Measurements from ENCODE around the gene HHAT. TPM values are rescaled to one million over a fixed set of nuclear protein-coding genes. Genes with fewer than 3 reads are reported as not detected.

HHAT gene
- total RNA-seq, 1 experiment from 2014 or later, result 4.6 TPM

- no peak for TF ChIP-seq CTCF (IDR thresholded peaks at IDR 0.05; ENCODE audit: unreplicated experiment)
- ChIA-PET CTCF (interaction anchor here (0.6 to 15.8 kb wide), 10 partner anchors 10 to 1105 kb away, joined by 3 to 216 read pairs (median 4); no protein-coding TSS in a partner anchor), POLR2A (interaction anchor here (0.6 to 5.0 kb wide), 5 partner anchors 10 to 75 kb away, joined by 3 to 31 read pairs (median 3); partner anchors contain the start of gene HHAT)
- DNase-seq (ENCODE audit: unreplicated experiment), result peak; percentile 33
- Mint-ChIP-seq H3K27ac (ENCODE audit: low read depth, unreplicated experiment) (no peak overlapping the region), H3K9me3 (ENCODE audit: unreplicated experiment) (no peaks in the 10 kb centered on the region), H3K27me3 (ENCODE audit: insufficient read depth, unreplicated experiment) (no peaks in the 10 kb centered on the region), H3K4me3 (ENCODE audit: unreplicated experiment) (no peak overlapping the region), H3K36me3 (ENCODE audit: insufficient read depth, unreplicated experiment) (no peaks in the 10 kb centered on the region), H3K4me1 (ENCODE audit: insufficient read depth, unreplicated experiment) (no peaks in the 10 kb centered on the region)
- no TSS peak for BruUV-seq (replicated peaks)
- intact Hi-C loops (cut with micrococcal nuclease), result no loop called here
Measured at GRCh38 chr1:210342986-210343780, 14.5 kb downstream of the HHAT start.

GRCh38 chr1:210344706-210345105 lies 16.0 kb downstream of the HHAT start:
- peak; percentile 50 for DNase-seq (ENCODE audit: unreplicated experiment)

GRCh38 chr1:210347112-210347511 lies 18.4 kb downstream of the HHAT start:
- ChIA-PET CTCF (interaction anchor here (0.7 to 7.4 kb wide), 3 partner anchors 9 to 27 kb away, joined by 5 to 68 read pairs (median 53); no protein-coding TSS in a partner anchor), POLR2A (no interaction called here)
- Mint-ChIP-seq H3K9me3 (ENCODE audit: unreplicated experiment) (no peaks in the 10 kb centered on the region), H3K27ac (ENCODE audit: low read depth, unreplicated experiment) (no peak overlapping the region), H3K4me1 (ENCODE audit: insufficient read depth, unreplicated experiment) (no peaks in the 10 kb centered on the region), H3K36me3 (ENCODE audit: insufficient read depth, unreplicated experiment) (no peaks in the 10 kb centered on the region), H3K4me3 (ENCODE audit: unreplicated experiment) (no peak overlapping the region), H3K27me3 (ENCODE audit: insufficient read depth, unreplicated experiment) (no peaks in the 10 kb centered on the region)
- DNase-seq (ENCODE audit: unreplicated experiment), result no peak
- no TSS peak for BruUV-seq (replicated peaks)
- no peak for TF ChIP-seq CTCF (IDR thresholded peaks at IDR 0.05; ENCODE audit: unreplicated experiment)
- intact Hi-C loops (cut with micrococcal nuclease), result no loop called here

More at GRCh38 chr1:210344706-210345105, 16.0 kb downstream of the HHAT start:
- Mint-ChIP-seq H3K27me3 (ENCODE audit: insufficient read depth, unreplicated experiment) (no peaks in the 10 kb centered on the region), H3K4me3 (ENCODE audit: unreplicated experiment) (no peak overlapping the region), H3K36me3 (ENCODE audit: insufficient read depth, unreplicated experiment) (no peaks in the 10 kb centered on the region), H3K9me3 (ENCODE audit: unreplicated experiment) (no peaks in the 10 kb centered on the region), H3K4me1 (ENCODE audit: insufficient read depth, unreplicated experiment) (no peaks in the 10 kb centered on the region), H3K27ac (ENCODE audit: low read depth, unreplicated experiment) (no peak overlapping the region)
- intact Hi-C loops (cut with micrococcal nuclease), result no loop called here
- BruUV-seq (replicated peaks), result no TSS peak
- POLR2A ChIA-PET, result interaction anchor here (1.5 to 5.0 kb wide), 3 partner anchors 12 to 15 kb away, joined by 4 to 31 read pairs (median 9); partner anchors contain the start of gene HHAT
- TF ChIP-seq CTCF (IDR thresholded peaks at IDR 0.05; ENCODE audit: unreplicated experiment), result no peak
- CTCF ChIA-PET, result interaction anchor here (0.8 to 7.4 kb wide), 9 partner anchors 12 to 55 kb away, joined by 3 to 53 read pairs (median 5); no protein-coding TSS in a partner anchor

- no peak overlapping the region for H3K4me3 Mint-ChIP-seq (ENCODE audit: unreplicated experiment)
- TF ChIP-seq CTCF (IDR thresholded peaks at IDR 0.05; ENCODE audit: unreplicated experiment), result no peak
- DNase-seq (ENCODE audit: unreplicated experiment), result no peak
- H3K27ac Mint-ChIP-seq (ENCODE audit: low read depth, unreplicated experiment), result no peak overlapping the region
- intact Hi-C loops (cut with micrococcal nuclease), result no loop called here
- H3K36me3 Mint-ChIP-seq (ENCODE audit: insufficient read depth, unreplicated experiment), result no peaks in the 10 kb centered on the region
- no peaks in the 10 kb centered on the region for H3K27me3 Mint-ChIP-seq (ENCODE audit: insufficient read depth, unreplicated experiment)
- H3K9me3 Mint-ChIP-seq (ENCODE audit: unreplicated experiment), result no peaks in the 10 kb centered on the region
- ChIA-PET CTCF (interaction anchor here (0.6 to 6.0 kb wide), 9 partner anchors 8 to 1963 kb away, joined by 3 to 68 read pairs (median 5); no protein-coding TSS in a partner anchor), POLR2A (interaction anchor here (1.6 to 2.8 kb wide), 2 partner anchors 9 to 22 kb away, joined by 6 to 9 read pairs; partner anchors contain the start of gene HHAT)
- H3K4me1 Mint-ChIP-seq (ENCODE audit: insufficient read depth, unreplicated experiment), result no peaks in the 10 kb centered on the region
- BruUV-seq (replicated peaks), result no TSS peak
Measured at GRCh38 chr1:210351496-210351895, 22.8 kb downstream of the HHAT start.
